AG20443 (cell line): ENCODE measurements around the gene BROX.
"Not testable (repeated sequence)": the region's sequence is repeated elsewhere in the genome, so short reads cannot be mapped to it uniquely, and the experiment has no call there.

ENCODE experiments used
- DNase-seq: peaks from one replicate; pipeline ENCODE4 v3.0.0; 2012; ENCODE audit warnings: low spot score, mixed read lengths

Gene BROX

GRCh38 chr1:222712253-222713090 lies at the start of gene BROX, which contains the start of gene AIDA:
Gene BROX (plus strand): TSS chr1:222712564. CDS start chr1:222715700, 3,136 bp downstream.
Gene AIDA (minus strand): TSS chr1:222712491. CDS start chr1:222712317, 174 bp downstream.
- peak; percentile 97 for DNase-seq

- no peak for DNase-seq
Observed at GRCh38 chr1:222663431-222663934, 48.9 kb upstream of the BROX start.

GRCh38 chr1:222665964-222666363 lies 46.4 kb upstream of the BROX start:
- DNase-seq = no peak

- not testable (repeated sequence) for DNase-seq
Observed at GRCh38 chr1:222668184-222668583, 44.2 kb upstream of the BROX start.

- DNase-seq = not testable (repeated sequence)
Observed at GRCh38 chr1:222669107-222669506, 43.3 kb upstream of the BROX start.

GRCh38 chr1:222670110-222670509 lies 42.3 kb upstream of the BROX start:
- no peak for DNase-seq

GRCh38 chr1:222680080-222680479 lies 32.3 kb upstream of the BROX start:
- no peak for DNase-seq

GRCh38 chr1:222691016-222691415 lies 21.3 kb upstream of the BROX start:
- DNase-seq = no peak

- DNase-seq = no peak
Observed at GRCh38 chr1:222694927-222695326, 17.4 kb upstream of the BROX start.

- DNase-seq = no peak
Observed at GRCh38 chr1:222696741-222697140, 15.6 kb upstream of the BROX start.

GRCh38 chr1:222697203-222697602 lies 15.2 kb upstream of the BROX start:
- no peak for DNase-seq

GRCh38 chr1:222697826-222698225 lies 14.5 kb upstream of the BROX start:
- DNase-seq = peak; percentile 67

- no peak for DNase-seq
Observed at GRCh38 chr1:222702210-222702609, 10.2 kb upstream of the BROX start.

- no peak for DNase-seq
Observed at GRCh38 chr1:222704260-222704659, 8.1 kb upstream of the BROX start.

- no peak for DNase-seq
Observed at GRCh38 chr1:222706815-222707214, 5.5 kb upstream of the BROX start.

GRCh38 chr1:222709700-222710153 lies 2.6 kb upstream of the BROX start:
- DNase-seq = peak; percentile 7

GRCh38 chr1:222711319-222712252 lies 778 bp upstream of the BROX start:
- DNase-seq = peak; percentile 74

- DNase-seq = peak; percentile 95
Observed at GRCh38 chr1:222713091-222713961, 962 bp downstream of the BROX start.

GRCh38 chr1:222716393-222716792 lies 4.0 kb downstream of the BROX start:
- no peak for DNase-seq

GRCh38 chr1:222728746-222729145 lies 16.4 kb downstream of the BROX start:
- no peak for DNase-seq

GRCh38 chr1:222730866-222731265 lies 18.5 kb downstream of the BROX start:
- DNase-seq = no peak
